HL-60 (cell line): Measurements from ENCODE around the gene CD300H.

Source experiments
- CTCF ChIP-seq: IDR thresholded peaks from one replicate; pipeline ENCODE4 v1.5.1; 2011; ENCODE audit warnings: low read length, control low read depth, inconsistent platforms; ENCODE audit not compliant: insufficient read depth
- GABPA ChIP-seq: IDR thresholded peaks from 2 replicates; pipeline ENCODE4 v1.6.1; 2012; ENCODE audit warnings: low read depth
- POLR2AphosphoS5 ChIP-seq: IDR thresholded peaks from 2 replicates; pipeline ENCODE4 v1.6.1; 2012; ENCODE audit warnings: low read depth

- TF ChIP-seq CTCF, result no peak
- no peak for TF ChIP-seq GABPA
- TF ChIP-seq POLR2AphosphoS5, result no peak
Measured at GRCh38 chr17:74542727-74543383, 24.5 kb downstream of the CD300H start.
